Fibroblast of lung (primary cell): ENCODE measurements around the gene XIAP.

Experiments
- CTCF ChIP-seq, 2 donors: IDR thresholded peaks in 1 of 2; conservative IDR thresholded peaks in 1 of 2; 1 replicate in 1 of 2; 2 replicates in 1 of 2; pipeline ENCODE4 v1.5.1; 2011 to 2012; ENCODE audit warnings: low read length in 2 of 2, control low read depth in 1 of 2, inconsistent platforms in 1 of 2, low read depth in 1 of 2, mild to moderate bottlenecking in 1 of 2
- EZH2 ChIP-seq: IDR thresholded peaks from 2 replicates; pipeline ENCODE4 v1.5.1; 2012; ENCODE audit warnings: low read length, control low read depth, mild to moderate bottlenecking; ENCODE audit errors: missing control alignments

- no peak for TF ChIP-seq EZH2
- no peak for TF ChIP-seq CTCF (conservative IDR thresholded peaks at IDR 0.05 in 1 of 2, IDR thresholded peaks at IDR 0.05 in 1 of 2; ENCODE audit: low read depth in 1 of 2, low read length in 2 of 2)
Measured at GRCh38 chrX:123830309-123830708, 29.5 kb upstream of the XIAP start.
